ENCODE measurements around the gene ABHD1. TPM values are rescaled to one million over a fixed set of nuclear protein-coding genes. Genes with fewer than 3 reads are reported as not detected.

ABHD1 gene
- total RNA-seq, 2 donors from 2014 or later = 4.1 to 7.0 TPM

DNA sequence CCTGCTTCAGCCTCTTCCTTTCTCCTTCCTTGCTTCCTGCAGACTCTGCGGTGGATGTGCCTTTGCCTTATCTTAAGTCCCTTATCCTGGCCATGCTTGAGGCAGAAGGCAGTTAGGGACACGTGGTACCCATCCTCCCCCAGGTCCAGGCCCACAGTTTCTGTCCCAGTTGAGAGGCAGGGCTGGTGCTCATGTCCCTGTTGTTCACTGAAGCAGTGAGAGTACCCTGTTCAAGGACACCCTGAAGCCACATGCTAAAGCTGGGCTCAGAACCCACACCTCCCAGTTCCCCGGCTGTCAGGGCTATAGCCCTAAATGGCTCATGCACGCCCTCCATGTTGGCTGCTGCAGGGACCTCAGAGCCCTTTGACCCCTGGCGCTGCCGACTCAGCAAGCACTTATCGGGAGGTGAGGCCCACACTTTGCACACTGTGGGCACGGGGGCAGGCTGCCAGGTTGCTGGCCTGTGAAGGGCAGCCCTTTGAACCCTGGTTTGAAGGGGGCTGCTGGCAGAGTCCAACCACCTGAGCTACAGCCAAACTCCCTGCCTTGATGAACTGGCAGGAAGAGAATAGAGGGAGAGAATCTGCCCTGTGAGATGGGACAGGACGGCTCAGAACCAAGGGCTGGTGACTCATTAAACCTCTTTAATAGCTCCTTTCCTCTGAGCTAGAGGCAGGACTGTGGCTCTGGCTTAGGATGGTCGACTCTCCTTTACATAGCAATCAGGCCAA lies 30.8 kb upstream of the ABHD1 start:
- Histone ChIP-seq H3K27me3 (replicated peaks; ENCODE audit: insufficient read depth) (no peaks in the 10 kb centered on the region), H3K4me3 (no peak overlapping the region), H3K9me3 (no peaks in the 10 kb centered on the region), H3K27ac (no peak overlapping the region), H3K4me1 (replicated peaks) (peaks cover 3% of the 10 kb centered on the region), H3K36me3 (no peaks in the 10 kb centered on the region)
- no peak for TF ChIP-seq POLR2AphosphoS5 (IDR thresholded peaks at IDR 0.05)
- TF ChIP-seq, protein P1, sequence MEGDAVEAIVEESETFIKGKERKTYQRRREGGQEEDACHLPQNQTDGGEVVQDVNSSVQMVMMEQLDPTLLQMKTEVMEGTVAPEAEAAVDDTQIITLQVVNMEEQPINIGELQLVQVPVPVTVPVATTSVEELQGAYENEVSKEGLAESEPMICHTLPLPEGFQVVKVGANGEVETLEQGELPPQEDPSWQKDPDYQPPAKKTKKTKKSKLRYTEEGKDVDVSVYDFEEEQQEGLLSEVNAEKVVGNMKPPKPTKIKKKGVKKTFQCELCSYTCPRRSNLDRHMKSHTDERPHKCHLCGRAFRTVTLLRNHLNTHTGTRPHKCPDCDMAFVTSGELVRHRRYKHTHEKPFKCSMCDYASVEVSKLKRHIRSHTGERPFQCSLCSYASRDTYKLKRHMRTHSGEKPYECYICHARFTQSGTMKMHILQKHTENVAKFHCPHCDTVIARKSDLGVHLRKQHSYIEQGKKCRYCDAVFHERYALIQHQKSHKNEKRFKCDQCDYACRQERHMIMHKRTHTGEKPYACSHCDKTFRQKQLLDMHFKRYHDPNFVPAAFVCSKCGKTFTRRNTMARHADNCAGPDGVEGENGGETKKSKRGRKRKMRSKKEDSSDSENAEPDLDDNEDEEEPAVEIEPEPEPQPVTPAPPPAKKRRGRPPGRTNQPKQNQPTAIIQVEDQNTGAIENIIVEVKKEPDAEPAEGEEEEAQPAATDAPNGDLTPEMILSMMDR (IDR thresholded peaks at IDR 0.05) = no peak
- TF ChIP-seq POLR2A (IDR thresholded peaks at IDR 0.05) = no peak
- intact Hi-C loops (cut with DNase I) = no loop called here
- DNase-seq (ENCODE audit: low spot score) = no peak
- 67% methylated on average over 10 of the region's 10 CpGs for WGBS

DNA sequence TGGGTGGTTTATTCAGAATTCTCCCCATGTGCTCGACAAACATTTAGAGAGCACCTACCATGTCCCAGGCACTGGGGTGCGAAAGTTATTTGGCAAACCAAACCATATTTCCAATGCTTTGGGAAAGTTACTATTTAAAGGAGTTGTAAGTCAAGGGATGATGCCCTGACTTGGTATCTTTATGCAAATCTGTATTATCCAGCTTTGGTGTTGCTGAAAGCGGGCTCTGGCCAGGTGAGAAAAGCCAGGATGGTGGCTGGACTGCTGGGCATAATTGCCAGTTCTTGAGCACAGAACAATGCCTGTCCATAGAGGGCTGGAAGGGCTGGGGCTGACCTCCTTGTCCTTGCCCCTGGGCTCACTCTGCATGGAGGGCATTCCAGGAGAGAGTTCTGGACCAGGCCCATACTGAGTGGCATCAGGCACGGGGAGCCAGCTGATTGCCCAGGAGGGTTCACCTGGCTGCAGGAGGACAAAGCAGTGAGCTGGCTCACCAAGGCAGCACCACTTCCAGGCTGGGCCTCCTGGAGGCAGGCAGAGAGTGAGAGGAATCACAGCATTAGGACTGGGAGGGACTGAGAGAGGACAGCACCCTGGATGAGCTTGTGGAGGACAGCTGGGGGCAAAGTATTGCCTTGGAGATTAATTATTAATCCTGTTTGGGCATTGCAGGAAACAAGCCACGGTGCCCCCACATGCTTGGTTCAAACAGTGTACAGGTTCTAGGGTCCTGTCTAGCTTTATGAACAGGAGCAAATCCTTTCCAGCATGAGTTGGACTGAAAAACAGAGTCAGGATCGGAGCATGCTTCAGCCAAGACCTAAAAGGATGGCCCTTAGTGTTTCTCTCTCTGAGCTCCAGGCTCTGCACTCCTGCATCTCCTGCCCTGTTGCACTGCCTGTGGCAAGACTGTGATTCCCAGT lies 29.9 kb upstream of the ABHD1 start:
- H3K27me3 ChIP-seq (replicated peaks; ENCODE audit: insufficient read depth) = no peaks in the 10 kb centered on the region
- H3K36me3 ChIP-seq = no peaks in the 10 kb centered on the region
- no peak for DNase-seq (ENCODE audit: low spot score)
- intact Hi-C loops (cut with DNase I) = no loop called here
- no peaks in the 10 kb centered on the region for H3K9me3 ChIP-seq
- H3K4me3 ChIP-seq = no peak overlapping the region
- 88% methylated on average over 6 of the region's 6 CpGs for WGBS
- TF ChIP-seq, protein P1 (IDR thresholded peaks at IDR 0.05) = no peak
- TF ChIP-seq POLR2AphosphoS5 (IDR thresholded peaks at IDR 0.05) = no peak
- TF ChIP-seq POLR2A (IDR thresholded peaks at IDR 0.05) = no peak
- peaks cover 3% of the 10 kb centered on the region for H3K4me1 ChIP-seq (replicated peaks)
- no peak overlapping the region for H3K27ac ChIP-seq

DNA sequence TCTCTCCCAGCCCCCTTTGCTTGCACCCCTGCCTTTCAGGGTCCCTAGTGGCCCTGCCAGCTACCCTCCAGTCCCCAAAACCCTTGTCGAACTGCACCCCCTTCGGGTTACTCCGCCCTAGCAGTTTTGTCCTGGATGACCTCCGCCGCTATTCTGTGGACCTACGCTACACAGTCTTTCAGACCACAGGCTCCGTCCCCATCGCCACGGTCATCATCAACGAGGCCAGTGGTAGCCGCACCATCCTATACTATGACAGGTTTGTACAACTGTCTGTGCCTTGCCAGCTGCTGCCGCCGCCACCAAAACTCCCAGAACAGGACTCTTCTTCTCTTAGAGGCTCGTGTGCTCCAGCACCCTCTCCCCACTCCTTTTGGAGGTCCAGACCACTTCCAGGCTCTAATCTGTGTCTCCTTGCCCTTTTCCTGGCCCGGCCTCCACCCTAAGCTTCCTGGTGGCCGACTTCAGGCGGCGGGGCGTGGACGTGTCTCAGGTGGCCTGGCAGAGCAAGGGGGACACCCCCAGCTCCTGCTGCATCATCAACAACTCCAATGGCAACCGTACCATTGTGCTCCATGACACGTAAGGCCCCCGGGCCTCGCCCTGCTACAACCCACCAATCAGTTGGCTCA lies 29.1 kb upstream of the ABHD1 start:
- peaks cover 3% of the 10 kb centered on the region for H3K4me1 ChIP-seq (replicated peaks)
- H3K4me3 ChIP-seq = no peak overlapping the region
- H3K27me3 ChIP-seq (replicated peaks; ENCODE audit: insufficient read depth) = no peaks in the 10 kb centered on the region
- WGBS = 91% methylated on average over 24 of the region's 24 CpGs
- TF ChIP-seq POLR2AphosphoS5 (IDR thresholded peaks at IDR 0.05) = no peak
- no peak for TF ChIP-seq POLR2A (IDR thresholded peaks at IDR 0.05)
- intact Hi-C loops (cut with DNase I) = no loop called here
- no peaks in the 10 kb centered on the region for H3K36me3 ChIP-seq
- H3K27ac ChIP-seq = no peak overlapping the region
- no peaks in the 10 kb centered on the region for H3K9me3 ChIP-seq
- no peak for DNase-seq (ENCODE audit: low spot score)

DNA sequence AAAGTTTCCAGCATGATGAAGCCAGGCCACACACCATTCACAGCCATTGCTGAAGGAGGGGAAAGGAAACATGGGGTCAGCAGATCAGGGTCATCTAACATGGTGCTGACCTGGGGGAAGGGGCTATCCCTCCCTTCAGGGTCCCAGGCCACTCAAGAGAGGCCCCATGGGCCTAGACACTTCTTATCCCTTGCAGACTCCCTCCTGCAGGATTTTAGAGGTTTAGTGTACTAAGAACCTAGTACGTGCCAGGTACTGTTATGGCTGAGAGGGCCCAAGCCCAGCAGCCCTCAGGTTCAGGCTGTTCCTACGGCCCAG lies 28.2 kb upstream of the ABHD1 start:
- intact Hi-C loops (cut with DNase I) = loop anchor here (5.0 kb wide), 1 partner anchor 187 kb away; the partner anchor contains the start of gene TRIM54
- Histone ChIP-seq H3K4me1 (replicated peaks) (peaks cover 3% of the 10 kb centered on the region), H3K36me3 (no peaks in the 10 kb centered on the region), H3K9me3 (no peaks in the 10 kb centered on the region), H3K27ac (no peak overlapping the region), H3K4me3 (no peak overlapping the region), H3K27me3 (replicated peaks; ENCODE audit: insufficient read depth) (no peaks in the 10 kb centered on the region)
- 96% methylated on average over 2 of the region's 2 CpGs for WGBS
- TF ChIP-seq POLR2A (IDR thresholded peaks at IDR 0.05) (no peak), POLR2AphosphoS5 (IDR thresholded peaks at IDR 0.05) (no peak)
- TF ChIP-seq, protein P1 (IDR thresholded peaks at IDR 0.05) = no peak
- no peak for DNase-seq (ENCODE audit: low spot score)

Data from prostate gland (tissue), 2 donors.